SU-DHL-6 (cell line): ENCODE measurements around the gene SP3.

Source experiments
- EZH2phosphoT487 ChIP-seq: fragments of 200-600 bp; sonication (generic), shearing (Covaris generic); conservative IDR thresholded peaks from 2 replicates; pipeline ENCODE4 v1.6.1; 2018; ENCODE audit warnings: mild to moderate bottlenecking, antibody characterized with exemption, low read length, moderate library complexity, mixed read lengths
- TF ChIP-seq, protein P1 (sequence below): fragments of 200-600 bp; sonication (generic); IDR thresholded peaks from one replicate; pipeline ENCODE4 v1.5.1; 2017; ENCODE audit warnings: antibody characterized with exemption, mild to moderate bottlenecking, low read length, moderate library complexity; ENCODE audit not compliant: insufficient read depth, poor library complexity, severe bottlenecking

- TF ChIP-seq, protein P1, sequence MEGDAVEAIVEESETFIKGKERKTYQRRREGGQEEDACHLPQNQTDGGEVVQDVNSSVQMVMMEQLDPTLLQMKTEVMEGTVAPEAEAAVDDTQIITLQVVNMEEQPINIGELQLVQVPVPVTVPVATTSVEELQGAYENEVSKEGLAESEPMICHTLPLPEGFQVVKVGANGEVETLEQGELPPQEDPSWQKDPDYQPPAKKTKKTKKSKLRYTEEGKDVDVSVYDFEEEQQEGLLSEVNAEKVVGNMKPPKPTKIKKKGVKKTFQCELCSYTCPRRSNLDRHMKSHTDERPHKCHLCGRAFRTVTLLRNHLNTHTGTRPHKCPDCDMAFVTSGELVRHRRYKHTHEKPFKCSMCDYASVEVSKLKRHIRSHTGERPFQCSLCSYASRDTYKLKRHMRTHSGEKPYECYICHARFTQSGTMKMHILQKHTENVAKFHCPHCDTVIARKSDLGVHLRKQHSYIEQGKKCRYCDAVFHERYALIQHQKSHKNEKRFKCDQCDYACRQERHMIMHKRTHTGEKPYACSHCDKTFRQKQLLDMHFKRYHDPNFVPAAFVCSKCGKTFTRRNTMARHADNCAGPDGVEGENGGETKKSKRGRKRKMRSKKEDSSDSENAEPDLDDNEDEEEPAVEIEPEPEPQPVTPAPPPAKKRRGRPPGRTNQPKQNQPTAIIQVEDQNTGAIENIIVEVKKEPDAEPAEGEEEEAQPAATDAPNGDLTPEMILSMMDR = no peak
- no peak for TF ChIP-seq EZH2phosphoT487
Measured at GRCh38 chr2:173990970-173991819, 26.0 kb upstream of the SP3 start.
